ENCODE data around the gene CKB. TPM values are rescaled to one million over a fixed set of nuclear protein-coding genes. Genes with fewer than 3 reads are reported as not detected.

CKB gene
- total RNA-seq, 1 donor from 2014 or later: 178 TPM

- peaks cover 16% of the 10 kb centered on the region for H3K79me2 ChIP-seq (ENCODE audit: insufficient read depth, low read length)
- peaks cover 31% of the 10 kb centered on the region for H4K20me1 ChIP-seq (ENCODE audit: insufficient read depth, low read length)
- peaks cover 8% of the 10 kb centered on the region for H3K4me1 ChIP-seq (ENCODE audit: insufficient read depth, low read length)
- FAIRE-seq: no peak
- peak overlapping the region; percentile 19 for H3K4me2 ChIP-seq (ENCODE audit: low read length)
- DNase-seq (ENCODE audit: low read depth): peak; percentile 41
- Mint-ChIP-seq H3K36me3 (ENCODE audit: low read depth, unreplicated experiment) (peaks cover 9% of the 10 kb centered on the region), H3K27ac (ENCODE audit: unreplicated experiment) (no peak overlapping the region), H3K27me3 (ENCODE audit: low read depth, unreplicated experiment) (no peaks in the 10 kb centered on the region), H3K4me1 (ENCODE audit: low read depth, unreplicated experiment) (peaks cover 11% of the 10 kb centered on the region), H3K9me3 (ENCODE audit: unreplicated experiment) (no peaks in the 10 kb centered on the region), H3K4me3 (ENCODE audit: unreplicated experiment) (no peak overlapping the region)
- H3K27me3 ChIP-seq (ENCODE audit: insufficient read depth, low read length): no peaks in the 10 kb centered on the region
- H2AFZ ChIP-seq (ENCODE audit: low read depth, low read length): no peak overlapping the region
- peak overlapping the region; percentile 53 for H3K27ac ChIP-seq (ENCODE audit: low read depth, low read length)
- no peaks in the 10 kb centered on the region for H3K9me3 ChIP-seq (ENCODE audit: insufficient read depth, low read depth, low read length)
- peaks cover 26% of the 10 kb centered on the region for H3K36me3 ChIP-seq (ENCODE audit: insufficient read depth, low read length)
- H3K9ac ChIP-seq (ENCODE audit: low read length): peak overlapping the region; percentile 25
- no peak overlapping the region for H3K4me3 ChIP-seq (ENCODE audit: insufficient read depth, low read depth, low read length)
- TF ChIP-seq CTCF (IDR thresholded peaks at IDR 0.05; ENCODE audit: insufficient read depth, low read depth, low read length): no peak
- no peak for TF ChIP-seq EZH2 (IDR thresholded peaks at IDR 0.05; ENCODE audit: insufficient read depth, low read length)
These were observed 33.7 kb downstream of the CKB start for GRCh38 chr14:103488960-103489359.

DNA sequence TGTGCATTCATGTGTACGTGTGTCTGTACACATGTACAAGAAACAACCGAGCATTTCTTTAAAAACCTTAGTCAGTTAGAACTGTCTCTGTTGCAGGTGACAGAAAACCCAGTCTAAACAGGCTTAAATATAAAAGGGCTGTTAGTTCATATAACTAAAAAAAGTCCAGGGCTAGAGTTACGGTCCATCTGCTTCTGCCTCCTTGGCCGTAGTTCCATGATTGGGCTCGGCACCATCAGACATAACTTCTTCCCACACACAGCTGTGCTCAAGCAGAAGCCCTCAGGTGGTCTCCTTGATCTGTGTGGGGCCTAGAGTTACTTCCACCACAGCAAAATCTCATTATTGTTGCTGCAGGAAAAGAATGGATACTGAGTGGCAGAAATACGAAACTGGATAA, 34.6 kb downstream of the CKB start:
- H3K79me2 ChIP-seq (ENCODE audit: insufficient read depth, low read length): peaks cover 16% of the 10 kb centered on the region
- peaks cover 13% of the 10 kb centered on the region for H3K4me1 ChIP-seq (ENCODE audit: insufficient read depth, low read length)
- H3K27me3 ChIP-seq (ENCODE audit: insufficient read depth, low read length): no peaks in the 10 kb centered on the region
- no peak for TF ChIP-seq CTCF (IDR thresholded peaks at IDR 0.05; ENCODE audit: insufficient read depth, low read depth, low read length)
- TF ChIP-seq EZH2 (IDR thresholded peaks at IDR 0.05; ENCODE audit: insufficient read depth, low read length): no peak
- no peak overlapping the region for H3K4me3 ChIP-seq (ENCODE audit: insufficient read depth, low read depth, low read length)
- H4K20me1 ChIP-seq (ENCODE audit: insufficient read depth, low read length): peaks cover 36% of the 10 kb centered on the region
- H3K27me3 Mint-ChIP-seq (ENCODE audit: low read depth, unreplicated experiment): no peaks in the 10 kb centered on the region
- no peak overlapping the region for H2AFZ ChIP-seq (ENCODE audit: low read depth, low read length)
- H3K36me3 Mint-ChIP-seq (ENCODE audit: low read depth, unreplicated experiment): peaks cover 9% of the 10 kb centered on the region
- no peaks in the 10 kb centered on the region for H3K9me3 Mint-ChIP-seq (ENCODE audit: unreplicated experiment)
- no peak overlapping the region for H3K4me2 ChIP-seq (ENCODE audit: low read length)
- H3K9ac ChIP-seq (ENCODE audit: low read length): no peak overlapping the region
- H3K9me3 ChIP-seq (ENCODE audit: insufficient read depth, low read depth, low read length): no peaks in the 10 kb centered on the region
- FAIRE-seq (no peak), DNase-seq (ENCODE audit: low read depth) (no peak)
- no peak overlapping the region for H3K4me3 Mint-ChIP-seq (ENCODE audit: unreplicated experiment)
- H3K27ac ChIP-seq (ENCODE audit: low read depth, low read length): no peak overlapping the region
- peaks cover 11% of the 10 kb centered on the region for H3K4me1 Mint-ChIP-seq (ENCODE audit: low read depth, unreplicated experiment)
- H3K27ac Mint-ChIP-seq (ENCODE audit: unreplicated experiment): no peak overlapping the region
- H3K36me3 ChIP-seq (ENCODE audit: insufficient read depth, low read length): peaks cover 24% of the 10 kb centered on the region

DNA sequence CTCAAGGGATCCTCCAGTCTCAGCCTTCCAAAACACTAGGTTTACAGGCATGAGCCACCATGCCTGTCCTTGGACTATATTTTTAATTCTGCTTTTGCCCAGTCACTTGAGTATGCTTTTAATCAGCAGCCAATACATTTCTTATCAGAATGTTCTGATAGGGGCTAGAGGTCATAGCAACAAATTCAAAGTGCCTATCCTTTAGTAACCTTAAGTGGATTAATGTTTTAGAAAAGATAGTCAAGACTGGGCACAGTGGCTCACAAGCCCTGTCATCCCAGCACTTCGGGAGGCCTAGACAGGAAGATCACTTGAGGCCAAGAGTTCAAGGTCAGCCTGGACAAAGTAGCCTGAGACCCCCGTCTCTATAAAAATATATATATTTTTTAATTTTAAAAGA, 37.1 kb downstream of the CKB start:
- Histone ChIP-seq H3K4me1 (ENCODE audit: insufficient read depth, low read length) (peaks cover 13% of the 10 kb centered on the region), H3K9me3 (ENCODE audit: insufficient read depth, low read depth, low read length) (no peaks in the 10 kb centered on the region), H2AFZ (ENCODE audit: low read depth, low read length) (no peak overlapping the region), H3K9ac (ENCODE audit: low read length) (no peak overlapping the region), H4K20me1 (ENCODE audit: insufficient read depth, low read length) (peaks cover 44% of the 10 kb centered on the region), H3K79me2 (ENCODE audit: insufficient read depth, low read length) (peaks cover 14% of the 10 kb centered on the region), H3K36me3 (ENCODE audit: insufficient read depth, low read length) (peaks cover 20% of the 10 kb centered on the region), H3K27ac (ENCODE audit: low read depth, low read length) (no peak overlapping the region), H3K4me3 (ENCODE audit: insufficient read depth, low read depth, low read length) (no peak overlapping the region), H3K4me2 (ENCODE audit: low read length) (no peak overlapping the region), H3K27me3 (ENCODE audit: insufficient read depth, low read length) (no peaks in the 10 kb centered on the region)
- Mint-ChIP-seq H3K27me3 (ENCODE audit: low read depth, unreplicated experiment) (no peaks in the 10 kb centered on the region), H3K4me1 (ENCODE audit: low read depth, unreplicated experiment) (peaks cover 14% of the 10 kb centered on the region), H3K27ac (ENCODE audit: unreplicated experiment) (no peak overlapping the region), H3K36me3 (ENCODE audit: low read depth, unreplicated experiment) (peaks cover 16% of the 10 kb centered on the region), H3K9me3 (ENCODE audit: unreplicated experiment) (no peaks in the 10 kb centered on the region), H3K4me3 (ENCODE audit: unreplicated experiment) (no peak overlapping the region)
- FAIRE-seq (no peak), DNase-seq (ENCODE audit: low read depth) (no peak)
- TF ChIP-seq EZH2 (IDR thresholded peaks at IDR 0.05; ENCODE audit: insufficient read depth, low read length): no peak
- TF ChIP-seq CTCF (IDR thresholded peaks at IDR 0.05; ENCODE audit: insufficient read depth, low read depth, low read length): no peak

Measured in astrocyte (in vitro differentiated cells and primary cell).